Neural crest cell (in vitro differentiated cells): ENCODE measurements around the gene LGR6. TPM values are rescaled to one million over a fixed set of nuclear protein-coding genes. Genes with fewer than 3 reads are reported as not detected.

ENCODE experiments used
- DNase-seq: peaks from one replicate; pipeline ENCODE4 v3.0.0; 2021; ENCODE audit warnings: low read depth, mixed read lengths, low spot score
- H3K27ac Mint-ChIP-seq: one replicate; pipeline ENCODE4 v1.8.0; 2021; ENCODE audit warnings: mild to moderate bottlenecking, mixed read lengths; ENCODE audit not compliant: unreplicated experiment
- H3K27me3 Mint-ChIP-seq: 2 replicates; pipeline ENCODE4 v1.8.0; 2021; ENCODE audit warnings: low read depth, mild to moderate bottlenecking, mixed read lengths
- H3K36me3 Mint-ChIP-seq: 2 replicates; pipeline ENCODE4 v1.8.0; 2021; ENCODE audit warnings: low read depth, mild to moderate bottlenecking, mixed read lengths
- H3K4me1 Mint-ChIP-seq: 2 replicates; pipeline ENCODE4 v1.8.0; 2021; ENCODE audit warnings: mixed read lengths
- H3K4me3 Mint-ChIP-seq: one replicate; pipeline ENCODE4 v1.8.0; 2021; ENCODE audit warnings: mild to moderate bottlenecking, mixed read lengths
- H3K9me3 Mint-ChIP-seq: 2 replicates; pipeline ENCODE4 v1.8.0; 2021; ENCODE audit warnings: mixed read lengths
- total RNA-seq: library from RNA; stranded (reverse); gene quantifications from 2 replicates; pipeline ENCODE4 v1.2.1, GENCODE V29; 2021
- TF ChIP-seq, protein P1 (sequence below): fragments of 200-600 bp; sonication (generic); conservative IDR thresholded peaks from 2 replicates; pipeline ENCODE4 v1.5.0; 2021; ENCODE audit warnings: antibody characterized with exemption, mild to moderate bottlenecking

LGR6 gene
- total RNA-seq, 1 donor from 2014 or later: 0.16 TPM

DNA sequence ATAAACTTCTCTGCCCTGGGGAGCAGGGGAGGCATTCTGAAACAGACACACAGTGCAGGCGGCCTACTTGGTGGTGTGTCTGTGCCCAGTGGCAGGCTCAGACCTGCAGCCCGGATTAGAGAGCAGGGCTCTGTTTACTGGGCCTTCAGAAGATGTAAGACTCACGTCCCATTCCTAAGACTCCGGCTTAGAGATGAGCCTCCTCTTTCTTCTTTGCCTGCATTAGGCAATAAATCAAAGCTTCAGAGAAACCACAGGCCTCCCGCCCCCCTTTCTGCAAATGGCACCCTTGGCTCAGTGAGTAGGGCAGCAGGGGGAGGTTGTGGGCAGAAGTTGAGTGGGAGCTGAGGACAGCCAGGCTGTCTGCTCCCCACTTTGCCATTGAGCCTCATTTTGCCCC is 35.8 kb downstream of the LGR6 start:
- TF ChIP-seq, protein P1, sequence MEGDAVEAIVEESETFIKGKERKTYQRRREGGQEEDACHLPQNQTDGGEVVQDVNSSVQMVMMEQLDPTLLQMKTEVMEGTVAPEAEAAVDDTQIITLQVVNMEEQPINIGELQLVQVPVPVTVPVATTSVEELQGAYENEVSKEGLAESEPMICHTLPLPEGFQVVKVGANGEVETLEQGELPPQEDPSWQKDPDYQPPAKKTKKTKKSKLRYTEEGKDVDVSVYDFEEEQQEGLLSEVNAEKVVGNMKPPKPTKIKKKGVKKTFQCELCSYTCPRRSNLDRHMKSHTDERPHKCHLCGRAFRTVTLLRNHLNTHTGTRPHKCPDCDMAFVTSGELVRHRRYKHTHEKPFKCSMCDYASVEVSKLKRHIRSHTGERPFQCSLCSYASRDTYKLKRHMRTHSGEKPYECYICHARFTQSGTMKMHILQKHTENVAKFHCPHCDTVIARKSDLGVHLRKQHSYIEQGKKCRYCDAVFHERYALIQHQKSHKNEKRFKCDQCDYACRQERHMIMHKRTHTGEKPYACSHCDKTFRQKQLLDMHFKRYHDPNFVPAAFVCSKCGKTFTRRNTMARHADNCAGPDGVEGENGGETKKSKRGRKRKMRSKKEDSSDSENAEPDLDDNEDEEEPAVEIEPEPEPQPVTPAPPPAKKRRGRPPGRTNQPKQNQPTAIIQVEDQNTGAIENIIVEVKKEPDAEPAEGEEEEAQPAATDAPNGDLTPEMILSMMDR: no peak
- no peak for DNase-seq
- H3K9me3 Mint-ChIP-seq: no peaks in the 10 kb centered on the region
- H3K27me3 Mint-ChIP-seq: no peaks in the 10 kb centered on the region
- H3K4me3 Mint-ChIP-seq: no peak overlapping the region
- no peak overlapping the region for H3K27ac Mint-ChIP-seq
- no peaks in the 10 kb centered on the region for H3K36me3 Mint-ChIP-seq
- H3K4me1 Mint-ChIP-seq: peaks cover 14% of the 10 kb centered on the region

DNA sequence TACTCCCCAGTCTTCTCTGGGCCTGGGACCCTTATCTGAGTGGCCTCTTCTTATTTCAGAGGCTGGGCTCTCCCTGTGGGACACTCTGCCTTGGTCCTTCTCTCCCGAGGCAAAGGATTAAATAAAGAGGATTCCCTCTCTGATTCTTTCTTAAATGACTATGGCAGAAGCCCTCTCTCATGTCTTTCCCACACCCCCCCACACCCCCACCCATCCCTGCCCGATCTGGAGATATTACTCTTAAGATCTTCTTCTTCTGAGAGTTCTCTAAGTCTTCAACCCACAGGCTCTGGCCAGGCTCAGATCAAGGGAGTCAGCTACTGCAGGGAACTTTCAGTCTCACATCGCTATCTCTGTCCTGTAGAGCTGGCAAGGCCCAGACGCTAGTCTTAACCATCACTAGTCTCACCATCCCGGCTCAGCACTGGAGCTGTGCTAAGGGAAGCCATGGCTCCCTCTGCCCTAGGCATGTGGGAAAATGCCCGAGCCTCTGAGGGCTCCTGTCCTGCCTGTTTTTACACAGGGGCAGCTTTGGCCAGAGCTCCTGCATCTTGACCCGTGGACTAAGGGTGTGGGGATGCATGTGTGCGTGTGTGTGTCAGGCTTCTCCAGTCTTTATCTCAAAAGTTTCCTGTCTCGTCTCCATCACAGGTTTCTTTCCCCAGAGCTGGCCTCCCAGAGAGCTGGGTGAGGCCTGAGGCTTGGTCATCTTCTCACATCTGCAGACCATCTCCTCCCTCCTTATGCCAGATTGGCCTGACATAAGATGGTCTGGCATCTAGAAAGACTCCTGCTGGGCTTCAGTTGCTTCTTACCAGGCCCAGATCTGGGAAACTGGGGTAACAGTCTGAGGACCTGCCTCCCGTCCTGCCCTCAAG is 36.7 kb downstream of the LGR6 start:
- H3K4me1 Mint-ChIP-seq: peaks cover 21% of the 10 kb centered on the region
- H3K27me3 Mint-ChIP-seq: no peaks in the 10 kb centered on the region
- H3K4me3 Mint-ChIP-seq: no peak overlapping the region
- H3K9me3 Mint-ChIP-seq: no peaks in the 10 kb centered on the region
- DNase-seq: no peak
- TF ChIP-seq, protein P1: no peak
- no peak overlapping the region for H3K27ac Mint-ChIP-seq
- H3K36me3 Mint-ChIP-seq: no peaks in the 10 kb centered on the region

DNA sequence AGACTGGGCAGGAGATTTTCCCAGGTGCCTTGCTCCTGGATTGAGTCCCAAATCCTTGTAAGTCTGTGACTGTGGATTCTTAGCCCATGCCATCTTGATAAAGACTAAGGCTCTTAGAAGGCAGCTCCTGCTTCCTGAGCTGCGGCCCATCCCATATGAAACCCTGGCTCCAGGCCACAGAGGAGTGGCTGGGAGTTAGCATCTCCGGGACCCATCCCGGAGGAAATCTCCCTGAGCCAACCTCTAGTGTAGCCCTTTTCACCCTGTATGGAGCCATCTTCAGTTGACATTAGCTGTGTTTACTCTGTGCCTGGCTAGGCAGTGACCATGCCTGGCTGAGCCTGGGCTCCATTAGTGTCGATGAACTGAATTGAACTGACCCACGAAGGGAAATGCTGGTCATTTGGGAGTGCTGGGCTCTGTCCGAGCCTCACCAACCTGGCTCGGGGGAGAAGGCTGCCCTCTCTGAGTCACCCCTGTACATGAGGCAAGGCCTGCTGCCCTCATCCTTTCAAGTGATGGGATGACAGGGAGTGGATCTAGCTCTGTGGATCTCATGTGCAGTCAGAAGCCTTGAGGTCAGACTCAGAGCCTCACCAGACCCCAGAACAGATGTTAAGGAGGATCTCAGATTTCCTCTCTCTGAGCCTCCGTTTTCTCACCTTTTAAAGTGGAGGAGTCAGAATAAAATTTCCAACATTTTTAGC is 37.5 kb downstream of the LGR6 start:
- TF ChIP-seq, protein P1: no peak
- Mint-ChIP-seq H3K27ac (no peak overlapping the region), H3K9me3 (no peaks in the 10 kb centered on the region), H3K4me3 (no peak overlapping the region), H3K4me1 (peaks cover 29% of the 10 kb centered on the region), H3K36me3 (no peaks in the 10 kb centered on the region), H3K27me3 (no peaks in the 10 kb centered on the region)
- no peak for DNase-seq

DNA sequence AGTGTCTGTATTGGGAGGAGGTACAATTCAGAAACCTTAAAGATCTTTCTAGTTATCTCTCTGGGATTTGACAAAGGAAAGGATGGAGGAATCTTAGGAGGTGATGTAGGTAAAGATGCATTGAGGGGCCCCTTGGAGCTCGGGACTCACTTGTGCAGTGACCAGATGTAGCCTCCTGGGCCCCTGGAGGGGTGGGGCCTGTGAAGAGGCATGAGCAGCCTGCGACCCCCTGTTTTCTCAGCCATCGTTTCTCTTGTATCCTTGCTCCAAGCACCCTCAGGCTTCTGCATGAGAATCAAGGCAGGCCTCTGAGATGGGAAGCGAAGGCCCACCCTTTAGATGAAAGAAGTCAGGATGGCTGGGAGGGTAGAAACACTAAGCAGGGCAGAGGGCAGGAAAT is 39.6 kb downstream of the LGR6 start:
- Mint-ChIP-seq H3K27ac (no peak overlapping the region), H3K36me3 (no peaks in the 10 kb centered on the region), H3K4me1 (peaks cover 46% of the 10 kb centered on the region), H3K27me3 (peaks cover 2% of the 10 kb centered on the region), H3K9me3 (no peaks in the 10 kb centered on the region), H3K4me3 (no peak overlapping the region)
- no peak for DNase-seq
- TF ChIP-seq, protein P1: no peak

DNA sequence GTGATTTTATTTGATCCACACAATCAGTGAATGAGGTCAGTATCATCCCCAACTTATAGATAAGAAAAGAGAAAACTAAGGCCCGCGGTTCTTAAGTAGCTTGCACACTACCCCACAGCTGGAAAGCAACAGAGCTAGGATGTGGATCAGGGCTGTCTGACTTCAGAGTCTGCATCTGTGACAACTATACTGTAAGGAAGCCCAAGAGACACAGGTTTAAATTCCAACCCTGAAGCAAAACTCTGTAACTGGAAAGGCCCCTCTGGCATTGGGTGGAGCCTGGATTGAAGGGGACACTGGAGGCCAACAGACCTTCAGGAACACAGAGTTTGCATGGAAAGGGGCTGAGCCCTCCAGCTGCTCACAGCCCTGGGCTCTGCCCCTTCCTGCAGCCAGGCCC is 40.2 kb downstream of the LGR6 start:
- no peaks in the 10 kb centered on the region for H3K36me3 Mint-ChIP-seq
- peaks cover 46% of the 10 kb centered on the region for H3K4me1 Mint-ChIP-seq
- H3K27me3 Mint-ChIP-seq: peaks cover 2% of the 10 kb centered on the region

More for the DNA sequence above, 40.2 kb downstream of the LGR6 start:
- H3K9me3 Mint-ChIP-seq: no peaks in the 10 kb centered on the region
- TF ChIP-seq, protein P1: no peak
- DNase-seq: no peak
- no peak overlapping the region for H3K27ac Mint-ChIP-seq
- H3K4me3 Mint-ChIP-seq: no peak overlapping the region
